KMS-11 (cell line): ENCODE results near the gene SCYGR3.

Experiments used
- H2AFZ ChIP-seq: fragments of 200-600 bp; sonication (generic); 2 replicates; pipeline ENCODE4 v1.6.1; 2016; ENCODE audit warnings: antibody characterized with exemption, mixed run types, low read depth
- H3K27ac ChIP-seq: fragments of 200-600 bp; sonication (generic); 2 replicates; pipeline ENCODE4 v1.6.1; 2016; ENCODE audit warnings: mild to moderate bottlenecking, mixed run types
- H3K27me3 ChIP-seq: fragments of 200-600 bp; sonication (generic); 2 replicates; pipeline ENCODE4 v1.6.1; 2017; ENCODE audit warnings: mild to moderate bottlenecking, low read depth, mixed run types, moderate library complexity; ENCODE audit not compliant: insufficient read depth
- H3K36me3 ChIP-seq: fragments of 200-600 bp; sonication (generic); 2 replicates; pipeline ENCODE4 v1.6.1; 2017; ENCODE audit warnings: mild to moderate bottlenecking, mixed run types; ENCODE audit not compliant: insufficient read depth
- H3K4me1 ChIP-seq: fragments of 200-600 bp; sonication (generic); 2 replicates; pipeline ENCODE4 v1.6.1; 2016; ENCODE audit warnings: mild to moderate bottlenecking, low read depth, mixed run types; ENCODE audit not compliant: poor library complexity, severe bottlenecking
- H3K4me2 ChIP-seq: fragments of 200-600 bp; sonication (generic); 2 replicates; pipeline ENCODE4 v1.7.0; 2016; ENCODE audit warnings: mild to moderate bottlenecking, mixed run types
- H3K4me3 ChIP-seq: fragments of 200-600 bp; sonication (generic); IDR thresholded peaks from 2 replicates; pipeline ENCODE4 v1.6.1; 2017; ENCODE audit warnings: low read depth, low read length, mixed read lengths; ENCODE audit not compliant: insufficient read depth
- H3K79me2 ChIP-seq: fragments of 200-600 bp; sonication (generic); 2 replicates; pipeline ENCODE4 v1.6.1; 2016; ENCODE audit warnings: low read depth, mixed run types; ENCODE audit not compliant: insufficient read depth
- H3K9ac ChIP-seq: fragments of 200-600 bp; sonication (generic); 2 replicates; pipeline ENCODE4 v1.6.1; 2016; ENCODE audit warnings: mild to moderate bottlenecking, mixed run types
- H4K20me1 ChIP-seq: fragments of 200-600 bp; sonication (generic); 2 replicates; pipeline ENCODE4 v1.6.1; 2016; ENCODE audit warnings: mild to moderate bottlenecking, mixed run types; ENCODE audit not compliant: insufficient read depth
- TF ChIP-seq, protein P1 (sequence below): fragments of 200-600 bp; sonication (generic); conservative IDR thresholded peaks from 2 replicates; pipeline ENCODE4 v1.6.1; 2017; ENCODE audit warnings: low read depth, mild to moderate bottlenecking, antibody characterized with exemption, low read length, moderate library complexity, mixed read lengths

SCYGR3 gene

DNA sequence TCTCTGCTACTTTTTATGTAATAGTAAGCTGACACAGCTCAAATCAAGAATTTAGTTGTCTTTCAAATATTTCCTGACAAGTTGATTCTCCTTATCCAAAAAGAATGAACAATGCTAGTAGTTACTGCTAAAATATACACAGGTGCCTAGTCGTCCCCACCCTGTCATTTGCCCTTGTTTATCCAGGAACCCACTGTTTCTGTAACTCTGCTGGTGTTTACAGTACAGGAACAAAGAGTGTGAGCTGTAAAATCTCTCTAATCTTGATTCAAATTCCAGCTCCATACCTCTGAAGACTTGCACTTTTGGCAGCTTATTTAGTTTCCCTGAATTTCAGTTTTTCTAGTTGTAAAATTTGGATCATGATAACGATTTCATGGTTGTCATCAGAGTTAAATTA is 37.1 kb downstream of the SCYGR3 start:
- H3K27me3 ChIP-seq, result no peaks in the 10 kb centered on the region
- TF ChIP-seq, protein P1, sequence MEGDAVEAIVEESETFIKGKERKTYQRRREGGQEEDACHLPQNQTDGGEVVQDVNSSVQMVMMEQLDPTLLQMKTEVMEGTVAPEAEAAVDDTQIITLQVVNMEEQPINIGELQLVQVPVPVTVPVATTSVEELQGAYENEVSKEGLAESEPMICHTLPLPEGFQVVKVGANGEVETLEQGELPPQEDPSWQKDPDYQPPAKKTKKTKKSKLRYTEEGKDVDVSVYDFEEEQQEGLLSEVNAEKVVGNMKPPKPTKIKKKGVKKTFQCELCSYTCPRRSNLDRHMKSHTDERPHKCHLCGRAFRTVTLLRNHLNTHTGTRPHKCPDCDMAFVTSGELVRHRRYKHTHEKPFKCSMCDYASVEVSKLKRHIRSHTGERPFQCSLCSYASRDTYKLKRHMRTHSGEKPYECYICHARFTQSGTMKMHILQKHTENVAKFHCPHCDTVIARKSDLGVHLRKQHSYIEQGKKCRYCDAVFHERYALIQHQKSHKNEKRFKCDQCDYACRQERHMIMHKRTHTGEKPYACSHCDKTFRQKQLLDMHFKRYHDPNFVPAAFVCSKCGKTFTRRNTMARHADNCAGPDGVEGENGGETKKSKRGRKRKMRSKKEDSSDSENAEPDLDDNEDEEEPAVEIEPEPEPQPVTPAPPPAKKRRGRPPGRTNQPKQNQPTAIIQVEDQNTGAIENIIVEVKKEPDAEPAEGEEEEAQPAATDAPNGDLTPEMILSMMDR, result no peak
- H3K27ac ChIP-seq, result no peak overlapping the region
- no peak overlapping the region for H3K9ac ChIP-seq
- H3K4me3 ChIP-seq, result no peak overlapping the region
- H2AFZ ChIP-seq, result no peak overlapping the region
- H3K4me2 ChIP-seq, result no peak overlapping the region
- no peaks in the 10 kb centered on the region for H3K79me2 ChIP-seq
- no peaks in the 10 kb centered on the region for H4K20me1 ChIP-seq
- H3K4me1 ChIP-seq, result no peaks in the 10 kb centered on the region
- H3K36me3 ChIP-seq, result no peaks in the 10 kb centered on the region

DNA sequence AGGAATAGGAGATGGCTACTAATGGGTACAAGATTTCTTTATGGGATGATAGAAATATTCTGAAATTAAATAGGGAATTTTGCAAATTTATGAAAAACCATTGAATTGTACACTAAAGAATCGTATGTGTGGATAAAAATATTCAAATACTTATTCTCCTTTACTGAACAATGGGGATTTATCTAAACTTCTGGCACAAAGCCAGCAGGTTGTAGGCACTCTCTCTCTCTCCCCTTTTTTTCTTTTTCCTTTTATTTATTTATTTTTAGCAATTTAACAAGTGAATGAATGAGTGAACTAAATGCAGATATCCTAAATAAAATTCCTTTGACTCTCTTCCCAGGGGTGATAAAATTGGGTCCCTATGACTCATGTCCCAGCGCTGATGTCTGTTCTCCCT is 37.8 kb downstream of the SCYGR3 start:
- Histone ChIP-seq H3K4me2 (no peak overlapping the region), H4K20me1 (no peaks in the 10 kb centered on the region), H3K4me3 (no peak overlapping the region), H3K79me2 (no peaks in the 10 kb centered on the region), H3K4me1 (no peaks in the 10 kb centered on the region), H3K9ac (no peak overlapping the region), H3K36me3 (no peaks in the 10 kb centered on the region), H3K27ac (no peak overlapping the region), H2AFZ (no peak overlapping the region), H3K27me3 (no peaks in the 10 kb centered on the region)
- TF ChIP-seq, protein P1, result no peak

DNA sequence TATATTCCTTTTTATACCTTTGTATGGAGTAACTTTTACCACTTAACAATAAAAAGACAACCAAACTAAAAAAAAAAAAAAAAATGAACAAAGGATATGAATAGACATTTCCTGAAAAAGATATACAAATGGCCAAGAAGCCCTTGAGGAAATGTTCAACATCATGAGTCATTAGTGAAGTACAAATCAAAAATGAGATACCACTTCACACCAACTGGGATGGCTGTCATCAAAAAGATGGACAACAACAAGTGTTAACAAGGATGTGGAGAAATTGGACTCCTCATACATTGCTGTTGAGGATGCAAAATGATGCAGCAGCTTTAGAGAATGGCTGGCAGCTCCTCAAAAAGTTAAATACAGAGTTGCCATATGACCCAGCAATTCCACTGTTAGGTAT is 38.5 kb downstream of the SCYGR3 start:
- Histone ChIP-seq H4K20me1 (no peaks in the 10 kb centered on the region), H2AFZ (no peak overlapping the region)

DNA sequence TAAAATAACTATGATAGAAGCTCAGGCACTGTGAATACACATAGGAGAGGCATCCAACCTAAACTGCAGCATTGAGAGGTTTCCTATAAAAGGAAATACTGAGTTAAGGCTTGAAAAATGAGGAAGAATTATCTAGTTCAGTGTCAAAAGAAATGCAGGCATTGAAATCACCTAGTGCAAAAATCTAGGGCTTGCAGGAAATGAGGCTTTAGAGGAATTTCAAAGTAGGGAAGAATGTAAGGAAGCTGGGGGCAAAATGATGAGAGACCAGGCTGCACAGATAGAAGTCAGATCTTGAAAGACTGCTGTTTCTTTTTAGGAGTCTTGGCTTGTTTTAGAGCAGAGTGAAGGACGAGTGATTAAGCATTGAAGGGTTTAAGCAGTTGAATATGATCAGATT is 44.0 kb downstream of the SCYGR3 start:
- Histone ChIP-seq H3K4me1 (no peaks in the 10 kb centered on the region), H3K27ac (no peak overlapping the region), H3K79me2 (no peaks in the 10 kb centered on the region), H3K9ac (no peak overlapping the region), H3K4me3 (no peak overlapping the region), H4K20me1 (no peaks in the 10 kb centered on the region), H3K4me2 (no peak overlapping the region), H3K36me3 (no peaks in the 10 kb centered on the region), H2AFZ (no peak overlapping the region), H3K27me3 (no peaks in the 10 kb centered on the region)
- TF ChIP-seq, protein P1, result no peak

More for the DNA sequence above, 38.5 kb downstream of the SCYGR3 start:
- no peaks in the 10 kb centered on the region for H3K36me3 ChIP-seq
- no peak overlapping the region for H3K4me3 ChIP-seq
- no peak overlapping the region for H3K4me2 ChIP-seq
- no peaks in the 10 kb centered on the region for H3K4me1 ChIP-seq
- no peaks in the 10 kb centered on the region for H3K79me2 ChIP-seq
- no peak overlapping the region for H3K27ac ChIP-seq
- H3K27me3 ChIP-seq, result no peaks in the 10 kb centered on the region
- H3K9ac ChIP-seq, result no peak overlapping the region
- TF ChIP-seq, protein P1, result no peak

DNA sequence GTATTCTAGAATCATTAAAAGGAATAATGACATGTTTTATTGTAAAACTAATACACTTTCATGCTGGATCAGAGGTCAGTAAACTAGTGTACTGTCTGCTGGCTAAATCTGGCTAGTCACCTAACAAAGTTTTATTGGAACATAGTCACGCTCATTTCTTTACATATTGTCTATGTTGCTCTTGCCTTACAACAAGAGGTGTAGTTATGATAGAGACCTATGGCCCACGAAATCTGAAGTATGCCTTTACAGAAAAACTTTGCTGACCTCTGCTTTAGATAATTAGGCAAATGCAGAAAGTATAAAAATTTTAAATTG is 45.8 kb downstream of the SCYGR3 start:
- Histone ChIP-seq H3K36me3 (no peaks in the 10 kb centered on the region), H3K4me1 (no peaks in the 10 kb centered on the region), H3K4me2 (no peak overlapping the region), H3K79me2 (no peaks in the 10 kb centered on the region), H3K9ac (no peak overlapping the region), H3K27me3 (no peaks in the 10 kb centered on the region), H3K4me3 (no peak overlapping the region), H2AFZ (no peak overlapping the region), H4K20me1 (no peaks in the 10 kb centered on the region), H3K27ac (no peak overlapping the region)
- TF ChIP-seq, protein P1, result no peak
